Liver (tissue), 9 donors: Measurements from ENCODE around the gene COPS2. TPM values are rescaled to one million over a fixed set of nuclear protein-coding genes. Genes with fewer than 3 reads are reported as not detected.

Source experiments
- DNase-seq: peaks from one replicate; pipeline ENCODE4 v3.0.0-alpha.2; 2017; ENCODE audit warnings: low spot score
- H3K27ac ChIP-seq, 2 donors: one replicate each; pipeline ENCODE4 v1.7.0; 2013; ENCODE audit warnings: inconsistent platforms in 2 of 2, low read length in 2 of 2, control low read depth in 1 of 2, low read depth in 1 of 2, mild to moderate bottlenecking in 1 of 2
- H3K27me3 ChIP-seq, 4 donors: one replicate each; pipeline versions ENCODE4 v1.6.1 to v1.7.0; 2013; ENCODE audit warnings: low read length in 3 of 4, inconsistent platforms in 1 of 4, mild to moderate bottlenecking in 1 of 4, moderate library complexity in 1 of 4; ENCODE audit not compliant: control insufficient read depth in 4 of 4, insufficient read depth in 4 of 4
- H3K36me3 ChIP-seq, 4 donors: one replicate each; pipeline versions ENCODE4 v1.6.1 to v1.7.0; 2013; ENCODE audit warnings: low read length in 3 of 4, mild to moderate bottlenecking in 3 of 4, low read depth in 1 of 4, moderate library complexity in 1 of 4; ENCODE audit not compliant: control insufficient read depth in 4 of 4, insufficient read depth in 3 of 4
- H3K4me1 ChIP-seq, 4 donors: one replicate each; pipeline versions ENCODE4 v1.6.1 to v1.7.0; 2013; ENCODE audit warnings: low read length in 3 of 4, mild to moderate bottlenecking in 3 of 4, moderate library complexity in 1 of 4; ENCODE audit not compliant: control insufficient read depth in 4 of 4, insufficient read depth in 4 of 4
- H3K4me3 ChIP-seq, 3 donors: one replicate each; pipeline versions ENCODE4 v1.6.1 to v1.7.0; 2013; ENCODE audit warnings: low read length in 3 of 3, control low read depth in 1 of 3, low read depth in 1 of 3, mild to moderate bottlenecking in 1 of 3
- H3K9ac ChIP-seq, 2 donors: one replicate each; pipeline ENCODE4 v1.7.0; 2013; ENCODE audit warnings: low read length in 2 of 2, mild to moderate bottlenecking in 2 of 2, moderate library complexity in 2 of 2, control low read depth in 1 of 2, low read depth in 1 of 2
- H3K9me3 ChIP-seq, 4 donors: one replicate each; pipeline versions ENCODE4 v1.6.1 to v1.7.0; 2013; ENCODE audit warnings: low read length in 3 of 4; ENCODE audit not compliant: control insufficient read depth in 4 of 4
- EGR1 ChIP-seq, 2 donors: IDR thresholded peaks; 2 replicates each; pipeline ENCODE4 v1.6.1; 2016 to 2018; ENCODE audit warnings: antibody characterized with exemption in 2 of 2, low read depth in 2 of 2
- FOXA2 ChIP-seq: IDR thresholded peaks from 2 replicates; pipeline ENCODE4 v1.6.1; 2016; ENCODE audit warnings: antibody characterized with exemption
- GABPA ChIP-seq, 2 donors: IDR thresholded peaks in 1 of 2; conservative IDR thresholded peaks in 1 of 2; 2 replicates each; pipeline ENCODE4 v1.6.1; 2016; ENCODE audit warnings: antibody characterized with exemption in 2 of 2, mild to moderate bottlenecking in 1 of 2, moderate library complexity in 1 of 2
- HNF4A ChIP-seq, 2 donors: conservative IDR thresholded peaks; 2 replicates each; pipeline ENCODE4 v1.6.1; 2016; ENCODE audit warnings: antibody characterized with exemption in 2 of 2, mild to moderate bottlenecking in 2 of 2
- HNF4G ChIP-seq: IDR thresholded peaks from 2 replicates; pipeline ENCODE4 v1.6.1; 2016; ENCODE audit warnings: antibody characterized with exemption
- JUND ChIP-seq, 2 donors: IDR thresholded peaks; 2 replicates each; pipeline ENCODE4 v1.6.1; 2016; ENCODE audit warnings: antibody characterized with exemption in 2 of 2
- NR2F2 ChIP-seq: IDR thresholded peaks from 2 replicates; pipeline ENCODE4 v1.6.1; 2016; ENCODE audit warnings: antibody characterized with exemption
- RXRA ChIP-seq, 2 donors: IDR thresholded peaks; 2 replicates each; pipeline ENCODE4 v1.6.1; 2017 to 2018; ENCODE audit warnings: antibody characterized with exemption in 2 of 2, mild to moderate bottlenecking in 1 of 2
- SP1 ChIP-seq: IDR thresholded peaks from 2 replicates; pipeline ENCODE4 v1.6.1; 2018; ENCODE audit warnings: antibody characterized with exemption, mild to moderate bottlenecking
- TAF1 ChIP-seq: conservative IDR thresholded peaks from 2 replicates; pipeline ENCODE4 v1.6.1; 2016; ENCODE audit warnings: antibody characterized with exemption, mild to moderate bottlenecking
- YY1 ChIP-seq: IDR thresholded peaks from 2 replicates; pipeline ENCODE4 v1.6.1; 2016; ENCODE audit warnings: antibody characterized with exemption, mild to moderate bottlenecking
- WGBS: extraction: QIAGEN DNeasy Blood & Tissue Kit; methylation state at CpG from one replicate; pipeline ENCODE4 v1.1.7; 2013; 5-methylcytosine and 5-hydroxymethylcytosine counted together
- polyA plus RNA-seq, 2 donors: library from polyadenylated mRNA; stranded (reverse) in 1 of 2; unstranded in 1 of 2; fragments of 200-250 nt in 1 of 2; fragments of >200 nt in 1 of 2; fragmentation: Nextera tagmentation in 1 of 2; extraction: Ambion mirVana in 1 of 2; gene quantifications; one replicate each; pipeline versions ENCODE4 v1.2.1 to v1.2.3, GENCODE V29; 2013 to 2015
- total RNA-seq, 2 donors: library from RNA; depleted of rRNA; stranded (reverse); fragments of >200 nt; gene quantifications; one replicate each; pipeline ENCODE4 v1.2.3, GENCODE V29; 2014
- TF ChIP-seq, protein P1 (sequence below): IDR thresholded peaks from 2 replicates; pipeline ENCODE4 v1.6.1; 2016; ENCODE audit warnings: antibody characterized with exemption
- TF ChIP-seq, protein P2 (sequence below): fragments of 150-350 bp; IDR thresholded peaks from 2 replicates; pipeline ENCODE4 v1.5.1; 2017; ENCODE audit warnings: improper control_type of control experiment, low read depth, low read length; ENCODE audit not compliant: missing input control
- TF ChIP-seq, protein P3 (sequence below): IDR thresholded peaks from 2 replicates; pipeline ENCODE4 v1.6.1; 2016; ENCODE audit warnings: antibody characterized with exemption, mild to moderate bottlenecking
- TF ChIP-seq, protein P4 (sequence below): IDR thresholded peaks from 2 replicates; pipeline ENCODE4 v1.6.1; 2016; ENCODE audit warnings: antibody characterized with exemption
- TF ChIP-seq, protein P5 (sequence below): IDR thresholded peaks from 2 replicates; pipeline ENCODE4 v1.6.1; 2016; ENCODE audit warnings: antibody characterized with exemption
- donor health status: healthy.
- donor health status: healthy.
- donor health status: healthy.
- donor health status: healthy.
- donor health status: healthy.

Gene COPS2
- total and polyA plus RNA-seq, 4 donors = 14.0 to 36.0 (median 25.5) TPM

DNA sequence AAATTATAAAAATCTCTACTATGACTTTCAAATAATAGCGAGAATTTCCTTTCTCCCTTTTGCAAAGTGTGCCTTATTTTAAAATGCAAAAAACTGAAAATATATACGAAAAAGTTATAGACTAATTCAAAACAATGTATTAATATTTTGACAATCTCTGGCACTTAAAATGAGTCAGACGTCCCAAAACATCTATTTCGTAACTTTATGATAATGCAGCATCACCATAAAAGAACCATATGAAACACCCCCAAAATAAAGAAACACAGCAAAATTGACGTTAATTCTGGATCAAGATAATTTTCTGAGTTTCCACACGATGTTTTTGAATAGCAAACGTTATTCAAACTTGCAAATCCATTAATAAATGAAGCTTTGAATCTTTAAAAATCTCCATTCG is 1.0 kb downstream of the COPS2 start:
- DNase-seq = no peak
- H3K27me3 ChIP-seq = no peaks in the 10 kb centered on the region
- WGBS = 21% methylated on average over 8 of the region's 8 CpGs
- H3K4me3 ChIP-seq = peak overlapping the region; percentile 75 to 100 (median 89)
- H3K9ac ChIP-seq = peak overlapping the region; percentile 81 to 84
- no peaks in the 10 kb centered on the region for H3K9me3 ChIP-seq
- TF ChIP-seq, protein P1, sequence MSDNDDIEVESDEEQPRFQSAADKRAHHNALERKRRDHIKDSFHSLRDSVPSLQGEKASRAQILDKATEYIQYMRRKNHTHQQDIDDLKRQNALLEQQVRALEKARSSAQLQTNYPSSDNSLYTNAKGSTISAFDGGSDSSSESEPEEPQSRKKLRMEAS = no peak
- TF ChIP-seq NR2F2 (no peak), HNF4A (conservative IDR thresholded peaks at IDR 0.05) (no peak), EGR1 (IDR thresholded peaks at IDR 0.05; ENCODE audit: low read depth in 2 of 2) (no peak), YY1 (no peak), GABPA (IDR thresholded peaks at IDR 0.05 in 1 of 2, conservative IDR thresholded peaks at IDR 0.05 in 1 of 2) (no peak), FOXA2 (no peak), RXRA (IDR thresholded peaks at IDR 0.05) (no peak), JUND (IDR thresholded peaks at IDR 0.05) (no peak), HNF4G (no peak), SP1 (no peak), TAF1 (no peak)
- TF ChIP-seq, protein P2, sequence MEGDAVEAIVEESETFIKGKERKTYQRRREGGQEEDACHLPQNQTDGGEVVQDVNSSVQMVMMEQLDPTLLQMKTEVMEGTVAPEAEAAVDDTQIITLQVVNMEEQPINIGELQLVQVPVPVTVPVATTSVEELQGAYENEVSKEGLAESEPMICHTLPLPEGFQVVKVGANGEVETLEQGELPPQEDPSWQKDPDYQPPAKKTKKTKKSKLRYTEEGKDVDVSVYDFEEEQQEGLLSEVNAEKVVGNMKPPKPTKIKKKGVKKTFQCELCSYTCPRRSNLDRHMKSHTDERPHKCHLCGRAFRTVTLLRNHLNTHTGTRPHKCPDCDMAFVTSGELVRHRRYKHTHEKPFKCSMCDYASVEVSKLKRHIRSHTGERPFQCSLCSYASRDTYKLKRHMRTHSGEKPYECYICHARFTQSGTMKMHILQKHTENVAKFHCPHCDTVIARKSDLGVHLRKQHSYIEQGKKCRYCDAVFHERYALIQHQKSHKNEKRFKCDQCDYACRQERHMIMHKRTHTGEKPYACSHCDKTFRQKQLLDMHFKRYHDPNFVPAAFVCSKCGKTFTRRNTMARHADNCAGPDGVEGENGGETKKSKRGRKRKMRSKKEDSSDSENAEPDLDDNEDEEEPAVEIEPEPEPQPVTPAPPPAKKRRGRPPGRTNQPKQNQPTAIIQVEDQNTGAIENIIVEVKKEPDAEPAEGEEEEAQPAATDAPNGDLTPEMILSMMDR = no peak
- TF ChIP-seq, protein P3, sequence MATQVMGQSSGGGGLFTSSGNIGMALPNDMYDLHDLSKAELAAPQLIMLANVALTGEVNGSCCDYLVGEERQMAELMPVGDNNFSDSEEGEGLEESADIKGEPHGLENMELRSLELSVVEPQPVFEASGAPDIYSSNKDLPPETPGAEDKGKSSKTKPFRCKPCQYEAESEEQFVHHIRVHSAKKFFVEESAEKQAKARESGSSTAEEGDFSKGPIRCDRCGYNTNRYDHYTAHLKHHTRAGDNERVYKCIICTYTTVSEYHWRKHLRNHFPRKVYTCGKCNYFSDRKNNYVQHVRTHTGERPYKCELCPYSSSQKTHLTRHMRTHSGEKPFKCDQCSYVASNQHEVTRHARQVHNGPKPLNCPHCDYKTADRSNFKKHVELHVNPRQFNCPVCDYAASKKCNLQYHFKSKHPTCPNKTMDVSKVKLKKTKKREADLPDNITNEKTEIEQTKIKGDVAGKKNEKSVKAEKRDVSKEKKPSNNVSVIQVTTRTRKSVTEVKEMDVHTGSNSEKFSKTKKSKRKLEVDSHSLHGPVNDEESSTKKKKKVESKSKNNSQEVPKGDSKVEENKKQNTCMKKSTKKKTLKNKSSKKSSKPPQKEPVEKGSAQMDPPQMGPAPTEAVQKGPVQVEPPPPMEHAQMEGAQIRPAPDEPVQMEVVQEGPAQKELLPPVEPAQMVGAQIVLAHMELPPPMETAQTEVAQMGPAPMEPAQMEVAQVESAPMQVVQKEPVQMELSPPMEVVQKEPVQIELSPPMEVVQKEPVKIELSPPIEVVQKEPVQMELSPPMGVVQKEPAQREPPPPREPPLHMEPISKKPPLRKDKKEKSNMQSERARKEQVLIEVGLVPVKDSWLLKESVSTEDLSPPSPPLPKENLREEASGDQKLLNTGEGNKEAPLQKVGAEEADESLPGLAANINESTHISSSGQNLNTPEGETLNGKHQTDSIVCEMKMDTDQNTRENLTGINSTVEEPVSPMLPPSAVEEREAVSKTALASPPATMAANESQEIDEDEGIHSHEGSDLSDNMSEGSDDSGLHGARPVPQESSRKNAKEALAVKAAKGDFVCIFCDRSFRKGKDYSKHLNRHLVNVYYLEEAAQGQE = no peak
- TF ChIP-seq, protein P4, sequence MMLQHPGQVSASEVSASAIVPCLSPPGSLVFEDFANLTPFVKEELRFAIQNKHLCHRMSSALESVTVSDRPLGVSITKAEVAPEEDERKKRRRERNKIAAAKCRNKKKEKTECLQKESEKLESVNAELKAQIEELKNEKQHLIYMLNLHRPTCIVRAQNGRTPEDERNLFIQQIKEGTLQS = no peak
- TF ChIP-seq, protein P5, sequence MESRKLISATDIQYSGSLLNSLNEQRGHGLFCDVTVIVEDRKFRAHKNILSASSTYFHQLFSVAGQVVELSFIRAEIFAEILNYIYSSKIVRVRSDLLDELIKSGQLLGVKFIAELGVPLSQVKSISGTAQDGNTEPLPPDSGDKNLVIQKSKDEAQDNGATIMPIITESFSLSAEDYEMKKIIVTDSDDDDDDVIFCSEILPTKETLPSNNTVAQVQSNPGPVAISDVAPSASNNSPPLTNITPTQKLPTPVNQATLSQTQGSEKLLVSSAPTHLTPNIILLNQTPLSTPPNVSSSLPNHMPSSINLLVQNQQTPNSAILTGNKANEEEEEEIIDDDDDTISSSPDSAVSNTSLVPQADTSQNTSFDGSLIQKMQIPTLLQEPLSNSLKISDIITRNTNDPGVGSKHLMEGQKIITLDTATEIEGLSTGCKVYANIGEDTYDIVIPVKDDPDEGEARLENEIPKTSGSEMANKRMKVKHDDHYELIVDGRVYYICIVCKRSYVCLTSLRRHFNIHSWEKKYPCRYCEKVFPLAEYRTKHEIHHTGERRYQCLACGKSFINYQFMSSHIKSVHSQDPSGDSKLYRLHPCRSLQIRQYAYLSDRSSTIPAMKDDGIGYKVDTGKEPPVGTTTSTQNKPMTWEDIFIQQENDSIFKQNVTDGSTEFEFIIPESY = no peak
- no peaks in the 10 kb centered on the region for H3K36me3 ChIP-seq
- peaks cover 3 to 23% (median 22%) of the 10 kb centered on the region in 4 donors for H3K4me1 ChIP-seq
- H3K27ac ChIP-seq = peak overlapping the region in 1 of 2 donors; percentile 82
